CD4-positive, alpha-beta memory T cell (primary cell): ENCODE data around the gene OCIAD1. TPM values are rescaled to one million over a fixed set of nuclear protein-coding genes. Genes with fewer than 3 reads are reported as not detected.
A peak's percentile ranks its signal among the peaks of the same experiment; 100 is the strongest.
"Not testable (repeated sequence)": the region's sequence is repeated elsewhere in the genome, so short reads cannot be mapped to it uniquely, and the experiment has no call there.

ENCODE experiments used
- CTCF ChIA-PET: fragments of 350-600 bp; sonication (Branson Sonifier 250); formaldehyde crosslinking; loops from one replicate; lab custom pipeline; 2021; ENCODE audit warnings: inconsistent platforms; ENCODE audit not compliant: partially characterized antibody; lab: Charles Lee
- POLR2A ChIA-PET: fragments of 350-600 bp; sonication (Branson Sonifier 250); formaldehyde crosslinking; loops from one replicate; lab custom pipeline; 2021; ENCODE audit not compliant: partially characterized antibody; lab: Charles Lee
- DNase-seq, 5 donors: peaks; one replicate each; pipeline versions ENCODE4 v3.0.0 to v3.0.0-alpha.2; 2020 to 2022; ENCODE audit warnings: mixed read lengths in 1 of 5
- H3K27ac ChIP-seq: one replicate; pipeline ENCODE4 v1.7.0; 2013; ENCODE audit warnings: low read depth, low read length
- H3K27me3 ChIP-seq: 2 replicates; pipeline ENCODE4 v1.7.0; 2013; ENCODE audit warnings: mild to moderate bottlenecking, low read length, moderate library complexity; ENCODE audit not compliant: insufficient read depth
- H3K36me3 ChIP-seq: 2 replicates; pipeline ENCODE4 v1.7.0; 2013; ENCODE audit warnings: mild to moderate bottlenecking, low read length, moderate library complexity; ENCODE audit not compliant: insufficient read depth
- H3K4me1 ChIP-seq: 2 replicates; pipeline ENCODE4 v1.7.0; 2013; ENCODE audit warnings: mild to moderate bottlenecking, low read length, moderate library complexity; ENCODE audit not compliant: insufficient read depth
- H3K4me3 ChIP-seq, 2 donors: one replicate each; pipeline ENCODE4 v1.7.0; 2013; ENCODE audit warnings: low read length in 2 of 2, mild to moderate bottlenecking in 1 of 2
- H3K9me3 ChIP-seq, 2 donors: one replicate each; pipeline ENCODE4 v1.7.0; 2013; ENCODE audit warnings: low read length in 2 of 2, control low read depth in 1 of 2; ENCODE audit not compliant: control insufficient read depth in 1 of 2
- H3K27ac Mint-ChIP-seq, 7 donors: one replicate each; pipeline ENCODE4 v1.8.0; 2020 to 2021; ENCODE audit warnings: mixed read lengths in 7 of 7, mild to moderate bottlenecking in 6 of 7, inconsistent platforms in 3 of 7, moderate library complexity in 3 of 7
- H3K27me3 Mint-ChIP-seq, 2 donors: one replicate each; pipeline ENCODE4 v1.8.0; 2020 to 2021; ENCODE audit warnings: mixed read lengths in 2 of 2
- H3K36me3 Mint-ChIP-seq, 2 donors: one replicate each; pipeline ENCODE4 v1.8.0; 2020 to 2021; ENCODE audit warnings: mixed read lengths in 2 of 2, inconsistent platforms in 1 of 2, mild to moderate bottlenecking in 1 of 2
- H3K4me1 Mint-ChIP-seq, 4 donors: one replicate each; pipeline ENCODE4 v1.8.0; 2020 to 2021; ENCODE audit warnings: mixed read lengths in 4 of 4, mild to moderate bottlenecking in 1 of 4
- H3K4me3 Mint-ChIP-seq, 8 donors: one replicate each; pipeline ENCODE4 v1.8.0; 2020 to 2021; ENCODE audit warnings: mixed read lengths in 8 of 8, mild to moderate bottlenecking in 7 of 8, moderate library complexity in 6 of 8, inconsistent platforms in 3 of 8
- H3K9me3 Mint-ChIP-seq, 8 donors: one replicate each; pipeline ENCODE4 v1.8.0; 2020 to 2021; ENCODE audit warnings: mixed read lengths in 8 of 8, mild to moderate bottlenecking in 5 of 8, inconsistent platforms in 3 of 8, moderate library complexity in 1 of 8
- intact Hi-C: fragments of 100-400 bp; cut with micrococcal nuclease; formaldehyde crosslinking; loops from one replicate; pipeline ENCODE4 v1.15.1; 2023
- polyA plus RNA-seq, 2 donors: library from polyadenylated mRNA; unstranded; fragments of 300-500 nt; fragmentation: Illumina TruSeq; gene quantifications; one replicate each; pipeline ENCODE4 v1.2.3, GENCODE V29; 2021
- total RNA-seq, 2 experiments: library from RNA; stranded (reverse); gene quantifications; one replicate each; pipeline ENCODE4 v1.2.3, GENCODE V29; 2021

OCIAD1 gene
- total and polyA plus RNA-seq, 4 experiments from 2014 or later: 110 to 171 (median 142) TPM

- Histone ChIP-seq H3K27me3 (no peaks in the 10 kb centered on the region), H3K27ac (no peak overlapping the region), H3K4me3 (no peak overlapping the region), H3K4me1 (no peaks in the 10 kb centered on the region), H3K9me3 (no peaks in the 10 kb centered on the region), H3K36me3 (no peaks in the 10 kb centered on the region)
- Mint-ChIP-seq H3K9me3 (no peaks in the 10 kb centered on the region), H3K4me3 (no peak overlapping the region), H3K4me1 (peaks cover 0 to 1% (median 0%) of the 10 kb centered on the region in 4 donors), H3K36me3 (no peaks in the 10 kb centered on the region), H3K27ac (no peak overlapping the region), H3K27me3 (peaks cover 1 to 2% of the 10 kb centered on the region in 2 donors)
- POLR2A ChIA-PET: interaction anchor here (1.1 kb wide), 1 partner anchor 21 kb away, joined by 3 read pairs; the partner anchor contains the start of gene FRYL
- CTCF ChIA-PET: no interaction called here
- DNase-seq: no peak
- intact Hi-C loops: no loop called here
Measured at GRCh38 chr4:48801016-48801715, 29.7 kb upstream of the OCIAD1 start.

GRCh38 chr4:48804584-48805301, 26.1 kb upstream of the OCIAD1 start:
- Histone ChIP-seq H3K27ac (no peak overlapping the region), H3K27me3 (no peaks in the 10 kb centered on the region), H3K4me3 (no peak overlapping the region), H3K36me3 (no peaks in the 10 kb centered on the region), H3K4me1 (no peaks in the 10 kb centered on the region), H3K9me3 (no peaks in the 10 kb centered on the region)
- intact Hi-C loops: no loop called here
- CTCF ChIA-PET: no interaction called here
- DNase-seq: no peak
- peaks cover 0 to 1% of the 10 kb centered on the region in 2 donors for H3K27me3 Mint-ChIP-seq
- H3K4me3 Mint-ChIP-seq: no peak overlapping the region
- no peaks in the 10 kb centered on the region for H3K36me3 Mint-ChIP-seq
- no peak overlapping the region for H3K27ac Mint-ChIP-seq
- H3K9me3 Mint-ChIP-seq: no peaks in the 10 kb centered on the region
- POLR2A ChIA-PET: no interaction called here
- no peaks in the 10 kb centered on the region for H3K4me1 Mint-ChIP-seq

- Histone ChIP-seq H3K27ac (no peak overlapping the region), H3K4me3 (no peak overlapping the region), H3K4me1 (no peaks in the 10 kb centered on the region), H3K9me3 (no peaks in the 10 kb centered on the region), H3K27me3 (no peaks in the 10 kb centered on the region), H3K36me3 (no peaks in the 10 kb centered on the region)
- no peak for DNase-seq
- no peaks in the 10 kb centered on the region for H3K4me1 Mint-ChIP-seq
- intact Hi-C loops: no loop called here
- H3K36me3 Mint-ChIP-seq: no peaks in the 10 kb centered on the region
- ChIA-PET CTCF (interaction anchor here (0.5 to 1.1 kb wide), 2 partner anchors 20 to 113 kb away, joined by 3 read pairs; no protein-coding TSS in a partner anchor), POLR2A (interaction anchor here (0.7 kb wide), 1 partner anchor 34 kb away, joined by 3 read pairs; no protein-coding TSS in a partner anchor)
- H3K27me3 Mint-ChIP-seq: peaks cover 6 to 18% of the 10 kb centered on the region in 2 donors
- no peaks in the 10 kb centered on the region for H3K9me3 Mint-ChIP-seq
- H3K27ac Mint-ChIP-seq: peak overlapping the region in 1 of 7 donors; percentile 11
- no peak overlapping the region for H3K4me3 Mint-ChIP-seq
Measured at GRCh38 chr4:48812866-48813265, 18.0 kb upstream of the OCIAD1 start.

- Mint-ChIP-seq H3K27me3 (peaks cover 8 to 18% of the 10 kb centered on the region in 2 donors), H3K4me3 (no peak overlapping the region), H3K27ac (no peak overlapping the region), H3K4me1 (no peaks in the 10 kb centered on the region), H3K36me3 (no peaks in the 10 kb centered on the region), H3K9me3 (peaks cover 0 to 2% (median 0%) of the 10 kb centered on the region in 8 donors)
- H3K4me3 ChIP-seq: no peak overlapping the region
- ChIA-PET CTCF (interaction anchor here (0.8 to 1.1 kb wide), 2 partner anchors 18 to 114 kb away, joined by 3 read pairs; no protein-coding TSS in a partner anchor), POLR2A (no interaction called here)
- H3K27me3 ChIP-seq: no peaks in the 10 kb centered on the region
- no peaks in the 10 kb centered on the region for H3K36me3 ChIP-seq
- H3K9me3 ChIP-seq: no peaks in the 10 kb centered on the region
- no peak for DNase-seq
- H3K27ac ChIP-seq: no peak overlapping the region
- intact Hi-C loops: no loop called here
- H3K4me1 ChIP-seq: no peaks in the 10 kb centered on the region
Measured at GRCh38 chr4:48813964-48814363, 16.9 kb upstream of the OCIAD1 start.

GRCh38 chr4:48815483-48815882, 15.4 kb upstream of the OCIAD1 start:
- Histone ChIP-seq H3K27ac (no peak overlapping the region), H3K36me3 (no peaks in the 10 kb centered on the region), H3K4me1 (no peaks in the 10 kb centered on the region), H3K9me3 (no peaks in the 10 kb centered on the region), H3K4me3 (no peak overlapping the region), H3K27me3 (no peaks in the 10 kb centered on the region)
- CTCF ChIA-PET: no interaction called here
- no peak overlapping the region for H3K4me3 Mint-ChIP-seq
- POLR2A ChIA-PET: no interaction called here
- H3K27ac Mint-ChIP-seq: no peak overlapping the region
- peaks cover 0 to 2% (median 0%) of the 10 kb centered on the region in 8 donors for H3K9me3 Mint-ChIP-seq
- no peaks in the 10 kb centered on the region for H3K36me3 Mint-ChIP-seq
- intact Hi-C loops: no loop called here
- H3K27me3 Mint-ChIP-seq: peaks cover 9 to 18% of the 10 kb centered on the region in 2 donors
- no peak for DNase-seq
- H3K4me1 Mint-ChIP-seq: no peaks in the 10 kb centered on the region

- POLR2A ChIA-PET, H3K36me3 ChIP-seq: not testable (repeated sequence)
Measured at GRCh38 chr4:48816297-48816696, 14.6 kb upstream of the OCIAD1 start.

GRCh38 chr4:48816971-48817370, 13.9 kb upstream of the OCIAD1 start:
- peaks cover 0 to 2% (median 0%) of the 10 kb centered on the region in 8 donors for H3K9me3 Mint-ChIP-seq
- POLR2A ChIA-PET: no interaction called here

More at GRCh38 chr4:48816297-48816696, 14.6 kb upstream of the OCIAD1 start:
- H3K4me1 ChIP-seq, H3K9me3 Mint-ChIP-seq, DNase-seq, H3K27ac ChIP-seq, H3K4me3 ChIP-seq, H3K36me3 Mint-ChIP-seq, H3K4me3 Mint-ChIP-seq, CTCF ChIA-PET, intact Hi-C loops, H3K27me3 ChIP-seq, H3K27ac Mint-ChIP-seq, H3K4me1 Mint-ChIP-seq, H3K9me3 ChIP-seq: not testable (repeated sequence)
- H3K27me3 Mint-ChIP-seq: peaks cover 6 to 14% of the 10 kb centered on the region in 2 donors

More at GRCh38 chr4:48816971-48817370, 13.9 kb upstream of the OCIAD1 start:
- Histone ChIP-seq H3K4me3 (no peak overlapping the region), H3K4me1 (no peaks in the 10 kb centered on the region), H3K36me3 (no peaks in the 10 kb centered on the region), H3K27ac (no peak overlapping the region), H3K9me3 (no peaks in the 10 kb centered on the region), H3K27me3 (no peaks in the 10 kb centered on the region)
- Mint-ChIP-seq H3K27ac (no peak overlapping the region), H3K4me1 (no peaks in the 10 kb centered on the region), H3K4me3 (no peak overlapping the region), H3K27me3 (peaks cover 5 to 13% of the 10 kb centered on the region in 2 donors), H3K36me3 (no peaks in the 10 kb centered on the region)
- CTCF ChIA-PET: no interaction called here
- DNase-seq: no peak
- intact Hi-C loops: no loop called here
